Peyer's patch (tissue), 4 donors: ENCODE measurements around the gene LRRC70. TPM values are rescaled to one million over a fixed set of nuclear protein-coding genes. Genes with fewer than 3 reads are reported as not detected.

ENCODE experiments used
- DNase-seq, 3 donors: peaks; one replicate each; pipeline ENCODE4 v3.0.0-alpha.2; 2017 to 2019
- H3K27ac ChIP-seq, 4 donors: fragments of 200-600 bp; sonication (generic); one replicate each; pipeline ENCODE4 v1.5.1; 2016 to 2019
- H3K27me3 ChIP-seq, 2 donors: fragments of 200-600 bp; sonication (generic); one replicate each; pipeline ENCODE4 v1.5.1; 2019
- H3K36me3 ChIP-seq, 3 donors: fragments of 200-600 bp; sonication (generic); one replicate each; pipeline ENCODE4 v1.5.1; 2016 to 2019
- H3K4me1 ChIP-seq, 4 donors: fragments of 200-600 bp; sonication (generic); one replicate each; pipeline ENCODE4 v1.5.1; 2016 to 2019
- H3K4me3 ChIP-seq, 4 donors: fragments of 200-600 bp; sonication (generic); 1 replicate in 3 of 4; 2 replicates in 1 of 4; pipeline ENCODE4 v1.5.1; 2016 to 2019; ENCODE audit warnings: mild to moderate bottlenecking in 1 of 4
- H3K9me3 ChIP-seq, 4 donors: fragments of 200-600 bp; sonication (generic); one replicate each; pipeline ENCODE4 v1.5.1; 2016 to 2019; ENCODE audit warnings: mild to moderate bottlenecking in 1 of 4
- CTCF ChIP-seq, 6 experiments: fragments of 450-650 bp in 4 of 6; fragments of 200-600 bp in 2 of 6; sonication (generic) in 1 of 6; IDR thresholded peaks; one replicate each; pipeline ENCODE4 v1.5.1; 2017 to 2019; ENCODE audit warnings: antibody characterized with exemption in 6 of 6, mild to moderate bottlenecking in 3 of 6, moderate library complexity in 1 of 6
- POLR2A ChIP-seq, 2 donors: fragments of 450-650 bp; IDR thresholded peaks; one replicate each; pipeline ENCODE4 v1.5.1; 2017; ENCODE audit warnings: antibody characterized with exemption in 2 of 2, mild to moderate bottlenecking in 2 of 2, moderate library complexity in 2 of 2
- total RNA-seq, 4 donors: library from RNA; depleted of rRNA; stranded (reverse); fragments of >200 nt; gene quantifications; one replicate each; pipeline ENCODE4 v1.1.0, GENCODE V29; 2016

The LRRC70 gene
- total RNA-seq, 4 donors from 2014 or later, result 1.1 to 5.0 (median 2.5) TPM

- no peak overlapping the region for H3K4me3 ChIP-seq
- H3K27ac ChIP-seq, result no peak overlapping the region
- H3K9me3 ChIP-seq, result peaks cover 0 to 3% (median 0%) of the 10 kb centered on the region in 4 donors
- no peaks in the 10 kb centered on the region for H3K27me3 ChIP-seq
- DNase-seq, result no peak
- H3K36me3 ChIP-seq, result peaks cover 0 to 9% (median 0%) of the 10 kb centered on the region in 3 donors
- TF ChIP-seq POLR2A (IDR thresholded peaks at IDR 0.05) (no peak), CTCF (IDR thresholded peaks at IDR 0.05) (no peak)
- H3K4me1 ChIP-seq, result no peaks in the 10 kb centered on the region
Measured at GRCh38 chr5:62568143-62568542, 10.5 kb upstream of the LRRC70 start.

GRCh38 chr5:62568800-62569432 is 9.7 kb upstream of the LRRC70 start:
- peaks cover 0 to 9% (median 0%) of the 10 kb centered on the region in 3 donors for H3K36me3 ChIP-seq
- no peak for DNase-seq
- H3K27ac ChIP-seq, result no peak overlapping the region
- H3K27me3 ChIP-seq, result no peaks in the 10 kb centered on the region
- H3K4me1 ChIP-seq, result no peaks in the 10 kb centered on the region
- no peak for TF ChIP-seq CTCF (IDR thresholded peaks at IDR 0.05)
- TF ChIP-seq POLR2A (IDR thresholded peaks at IDR 0.05), result no peak
- H3K9me3 ChIP-seq, result peaks cover 0 to 3% (median 0%) of the 10 kb centered on the region in 4 donors
- H3K4me3 ChIP-seq, result no peak overlapping the region

GRCh38 chr5:62569470-62569869 is 9.1 kb upstream of the LRRC70 start:
- H3K9me3 ChIP-seq, result peaks cover 0 to 3% (median 0%) of the 10 kb centered on the region in 4 donors
- H3K36me3 ChIP-seq, result peaks cover 0 to 9% (median 0%) of the 10 kb centered on the region in 3 donors
- no peak overlapping the region for H3K27ac ChIP-seq
- no peak for DNase-seq
- no peak for TF ChIP-seq CTCF (IDR thresholded peaks at IDR 0.05)
- no peaks in the 10 kb centered on the region for H3K27me3 ChIP-seq
- no peaks in the 10 kb centered on the region for H3K4me1 ChIP-seq
- no peak overlapping the region for H3K4me3 ChIP-seq

GRCh38 chr5:62572918-62573514 is 5.6 kb upstream of the LRRC70 start:
- Histone ChIP-seq H3K4me1 (no peaks in the 10 kb centered on the region), H3K27me3 (no peaks in the 10 kb centered on the region), H3K36me3 (no peaks in the 10 kb centered on the region), H3K4me3 (no peak overlapping the region), H3K9me3 (peaks cover 0 to 2% (median 0%) of the 10 kb centered on the region in 4 donors), H3K27ac (no peak overlapping the region)
- no peak for TF ChIP-seq POLR2A (IDR thresholded peaks at IDR 0.05)
- TF ChIP-seq CTCF (IDR thresholded peaks at IDR 0.05), result no peak
- no peak for DNase-seq

- Histone ChIP-seq H3K9me3 (no peaks in the 10 kb centered on the region), H3K4me3 (no peak overlapping the region), H3K4me1 (no peaks in the 10 kb centered on the region), H3K36me3 (no peaks in the 10 kb centered on the region), H3K27ac (no peak overlapping the region), H3K27me3 (no peaks in the 10 kb centered on the region)
- DNase-seq, result no peak
- no peak for TF ChIP-seq CTCF (IDR thresholded peaks at IDR 0.05)
- TF ChIP-seq POLR2A (IDR thresholded peaks at IDR 0.05), result no peak
Measured at GRCh38 chr5:62574599-62574998, 4.0 kb upstream of the LRRC70 start.
